ENCODE data around the gene RELCH.

Gene RELCH

DNA sequence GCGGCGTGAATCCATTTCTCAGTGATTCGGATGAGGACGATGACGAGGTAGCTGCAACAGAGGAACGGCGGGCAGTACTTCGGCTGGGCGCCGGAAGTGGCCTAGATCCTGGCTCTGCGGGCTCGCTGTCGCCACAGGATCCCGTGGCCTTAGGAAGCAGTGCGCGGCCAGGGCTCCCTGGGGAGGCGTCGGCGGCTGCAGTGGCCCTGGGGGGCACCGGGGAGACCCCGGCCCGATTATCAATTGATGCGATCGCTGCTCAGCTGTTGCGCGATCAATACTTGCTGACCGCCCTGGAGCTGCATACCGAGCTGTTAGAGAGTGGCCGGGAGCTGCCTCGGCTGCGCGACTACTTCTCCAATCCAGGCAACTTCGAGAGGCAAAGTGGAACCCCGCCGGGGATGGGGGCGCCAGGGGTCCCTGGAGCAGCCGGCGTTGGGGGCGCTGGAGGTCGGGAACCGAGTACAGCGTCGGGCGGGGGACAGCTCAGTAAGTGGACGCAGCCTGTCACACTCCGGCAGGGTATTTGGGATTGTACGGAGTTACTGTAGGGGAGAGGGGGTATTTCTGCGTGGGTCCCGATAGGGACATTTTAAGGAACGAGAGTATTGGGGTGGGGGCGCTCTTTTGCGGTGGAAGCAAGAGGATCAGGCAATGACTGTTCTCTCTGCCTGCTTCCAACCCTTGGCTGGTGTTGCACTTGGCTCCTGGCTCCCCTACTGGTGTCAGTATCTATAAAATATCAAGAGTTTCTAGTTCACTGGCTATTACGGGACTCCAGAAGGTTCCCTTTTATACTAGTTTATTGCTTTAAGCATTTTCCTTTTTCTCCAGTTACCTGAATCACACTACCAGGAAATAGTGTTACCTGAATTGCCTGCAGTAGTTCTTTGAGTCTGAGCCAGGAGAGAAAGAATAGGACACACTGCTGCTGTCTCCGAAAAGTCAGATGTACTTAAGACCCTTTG is 772 bp downstream of the RELCH start:
- H3K4me3 ChIP-seq (ENCODE audit: low read depth, low read length): peak overlapping the region; percentile 99
- peak; percentile 8 for DNase-seq (ENCODE audit: low read depth)
- TF ChIP-seq, protein P1, sequence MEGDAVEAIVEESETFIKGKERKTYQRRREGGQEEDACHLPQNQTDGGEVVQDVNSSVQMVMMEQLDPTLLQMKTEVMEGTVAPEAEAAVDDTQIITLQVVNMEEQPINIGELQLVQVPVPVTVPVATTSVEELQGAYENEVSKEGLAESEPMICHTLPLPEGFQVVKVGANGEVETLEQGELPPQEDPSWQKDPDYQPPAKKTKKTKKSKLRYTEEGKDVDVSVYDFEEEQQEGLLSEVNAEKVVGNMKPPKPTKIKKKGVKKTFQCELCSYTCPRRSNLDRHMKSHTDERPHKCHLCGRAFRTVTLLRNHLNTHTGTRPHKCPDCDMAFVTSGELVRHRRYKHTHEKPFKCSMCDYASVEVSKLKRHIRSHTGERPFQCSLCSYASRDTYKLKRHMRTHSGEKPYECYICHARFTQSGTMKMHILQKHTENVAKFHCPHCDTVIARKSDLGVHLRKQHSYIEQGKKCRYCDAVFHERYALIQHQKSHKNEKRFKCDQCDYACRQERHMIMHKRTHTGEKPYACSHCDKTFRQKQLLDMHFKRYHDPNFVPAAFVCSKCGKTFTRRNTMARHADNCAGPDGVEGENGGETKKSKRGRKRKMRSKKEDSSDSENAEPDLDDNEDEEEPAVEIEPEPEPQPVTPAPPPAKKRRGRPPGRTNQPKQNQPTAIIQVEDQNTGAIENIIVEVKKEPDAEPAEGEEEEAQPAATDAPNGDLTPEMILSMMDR (IDR thresholded peaks at IDR 0.05; ENCODE audit: low read depth, low read length, missing control alignments): peak; percentile 25
- in situ Hi-C loops (cut with HindIII; ENCODE audit: low sequenced_read_pairs): loop anchor here (25.0 kb wide), 2 partner anchors 399 to 799 kb away; no protein-coding TSS in a partner anchor

- in situ Hi-C loops (cut with HindIII; ENCODE audit: low sequenced_read_pairs): loop anchor here (25.0 kb wide), 2 partner anchors 398 to 798 kb away; no protein-coding TSS in a partner anchor
- DNase-seq (ENCODE audit: low read depth): no peak
- TF ChIP-seq, protein P1 (IDR thresholded peaks at IDR 0.05; ENCODE audit: low read depth, low read length, missing control alignments): no peak
- H3K4me3 ChIP-seq (ENCODE audit: low read depth, low read length): peak overlapping the region; percentile 99
Measured at GRCh38 chr18:62189208-62189607, 2.2 kb downstream of the RELCH start.

GRCh38 chr18:62196079-62196478 is 9.0 kb downstream of the RELCH start:
- no peak for DNase-seq (ENCODE audit: low read depth)
- TF ChIP-seq, protein P1 (IDR thresholded peaks at IDR 0.05; ENCODE audit: low read depth, low read length, missing control alignments): no peak
- in situ Hi-C loops (cut with HindIII; ENCODE audit: low sequenced_read_pairs): loop anchor here (25.0 kb wide), 2 partner anchors 391 to 791 kb away; no protein-coding TSS in a partner anchor
- H3K4me3 ChIP-seq (ENCODE audit: low read depth, low read length): no peak overlapping the region

DNA sequence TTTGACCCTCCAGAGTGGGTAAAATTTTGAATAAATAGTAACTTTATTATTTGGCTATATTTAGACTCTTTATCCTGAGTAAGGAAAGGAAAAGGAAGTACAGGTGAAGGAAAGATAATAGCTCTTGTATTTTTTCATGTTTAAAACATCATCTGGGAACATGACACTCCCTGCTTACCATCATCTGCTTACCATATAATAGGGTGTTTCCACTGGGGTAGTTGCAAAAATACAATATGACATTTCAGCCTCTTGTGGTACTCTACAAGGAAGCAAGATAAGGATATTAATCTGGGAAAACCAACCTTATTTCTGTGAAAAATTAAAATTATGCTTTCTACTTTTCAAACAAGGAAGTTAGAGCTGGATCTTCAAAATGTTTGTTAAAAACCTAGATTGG is 9.9 kb downstream of the RELCH start:
- H3K4me3 ChIP-seq (ENCODE audit: low read depth, low read length): no peak overlapping the region
- TF ChIP-seq, protein P1 (IDR thresholded peaks at IDR 0.05; ENCODE audit: low read depth, low read length, missing control alignments): no peak
- no peak for DNase-seq (ENCODE audit: low read depth)
- in situ Hi-C loops (cut with HindIII; ENCODE audit: low sequenced_read_pairs): loop anchor here (25.0 kb wide), 2 partner anchors 390 to 790 kb away; no protein-coding TSS in a partner anchor

GRCh38 chr18:62198259-62198658 is 11.2 kb downstream of the RELCH start:
- in situ Hi-C loops (cut with HindIII; ENCODE audit: low sequenced_read_pairs): loop anchor here (25.0 kb wide), 2 partner anchors 389 to 789 kb away; no protein-coding TSS in a partner anchor
- H3K4me3 ChIP-seq (ENCODE audit: low read depth, low read length): no peak overlapping the region
- TF ChIP-seq, protein P1 (IDR thresholded peaks at IDR 0.05; ENCODE audit: low read depth, low read length, missing control alignments): no peak
- no peak for DNase-seq (ENCODE audit: low read depth)

DNA sequence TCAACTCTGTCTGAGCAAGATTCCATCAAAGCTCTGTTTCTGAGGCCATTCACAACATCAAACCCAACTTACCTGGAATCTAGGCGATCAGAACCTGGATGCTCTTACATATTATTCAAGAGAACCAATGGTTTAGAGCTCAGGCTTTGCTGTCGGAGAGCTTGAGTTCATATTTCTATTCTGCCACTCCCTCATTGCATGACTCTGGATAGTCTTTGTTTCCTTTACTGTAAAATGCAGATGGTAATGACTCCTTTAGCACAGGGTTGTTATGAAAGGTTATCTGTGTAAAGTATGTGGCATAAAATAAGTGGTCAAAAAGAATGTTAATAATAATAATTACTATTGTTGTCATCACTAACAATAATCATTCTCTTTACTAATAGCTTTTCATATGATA is 12.6 kb downstream of the RELCH start:
- DNase-seq (ENCODE audit: low read depth): no peak
- in situ Hi-C loops (cut with HindIII; ENCODE audit: low sequenced_read_pairs): loop anchor here (25.0 kb wide), 2 partner anchors 388 to 788 kb away; no protein-coding TSS in a partner anchor
- H3K4me3 ChIP-seq (ENCODE audit: low read depth, low read length): no peak overlapping the region
- TF ChIP-seq, protein P1 (IDR thresholded peaks at IDR 0.05; ENCODE audit: low read depth, low read length, missing control alignments): no peak
